Liver (tissue), 3 donors: Measurements from ENCODE around the gene OSBPL9.
"Not testable (repeated sequence)": the region's sequence is repeated elsewhere in the genome, so short reads cannot be mapped to it uniquely, and the experiment has no call there.

ENCODE experiments used
- CTCF ChIP-seq: fragments of 150-350 bp; IDR thresholded peaks from 2 replicates; pipeline ENCODE4 v1.5.1; 2017; ENCODE audit warnings: improper control_type of control experiment, low read depth, low read length; ENCODE audit not compliant: missing input control
- HNF4A ChIP-seq, 2 donors: conservative IDR thresholded peaks; 2 replicates each; pipeline ENCODE4 v1.6.1; 2016; ENCODE audit warnings: antibody characterized with exemption in 2 of 2, mild to moderate bottlenecking in 2 of 2
- MAX ChIP-seq: IDR thresholded peaks from 2 replicates; pipeline ENCODE4 v1.6.1; 2016; ENCODE audit warnings: antibody characterized with exemption
- YY1 ChIP-seq: IDR thresholded peaks from 2 replicates; pipeline ENCODE4 v1.6.1; 2016; ENCODE audit warnings: antibody characterized with exemption, mild to moderate bottlenecking
- donor health status: healthy.
- donor health status: healthy.

- not testable (repeated sequence) for TF ChIP-seq CTCF; HNF4A (conservative IDR thresholded peaks at IDR 0.05); MAX; YY1
Observed at GRCh38 chr1:51733426-51733774, 116.5 kb downstream of the OSBPL9 start.
